IMR-90 (cell line): ENCODE results near the gene MGAT5B. TPM values are rescaled to one million over a fixed set of nuclear protein-coding genes. Genes with fewer than 3 reads are reported as not detected.

Experiments used
- ATAC-seq: fragments of 200-7000 bp; cut with Tn5 transposase; 2 replicates; pipeline ENCODE4 v1.9.1; 2020; ENCODE audit warnings: low read depth, mild to moderate bottlenecking, moderate library complexity
- BruUV-seq: library from RNA; stranded (reverse); fragments of 400-500 nt; replicated peaks from 2 replicates; lab custom pipeline; 2021; lab: Mats Ljungman, UMichigan
- CTCF ChIA-PET: fragments of 300-600 bp; formaldehyde crosslinking; extraction: SDS; loops from one replicate; lab custom pipeline; 2021; ENCODE audit warnings: antibody characterized with exemption; lab: Yijun Ruan, JAX
- POLR2A ChIA-PET: fragments of 300-600 bp; sonication (Branson Sonifier 250); formaldehyde crosslinking; loops from one replicate; lab custom pipeline; 2022; ENCODE audit warnings: antibody characterized with exemption; ENCODE audit not compliant: unreplicated experiment; lab: Charles Lee
- DNase-seq: peaks from one replicate; pipeline ENCODE4 v3.0.0; 2013
- H2AFZ ChIP-seq: replicated peaks from 2 replicates; pipeline ENCODE3; 2013; ENCODE audit warnings: low read length, mild to moderate bottlenecking; ENCODE audit not compliant: poor library complexity
- H2AK5ac ChIP-seq: 2 replicates; pipeline ENCODE4 v1.6.1; 2013; ENCODE audit warnings: low read depth, low read length, inconsistent platforms
- H2AK9ac ChIP-seq: replicated peaks from 2 replicates; pipeline ENCODE3; 2013; ENCODE audit warnings: mild to moderate bottlenecking, low read depth, low read length, moderate library complexity; ENCODE audit not compliant: poor library complexity
- H2BK120ac ChIP-seq: 2 replicates; pipeline ENCODE4 v1.6.1; 2013; ENCODE audit warnings: low read depth, low read length, inconsistent platforms
- H2BK15ac ChIP-seq: 3 replicates; pipeline ENCODE4 v1.6.1; 2013; ENCODE audit warnings: low read depth, low read length, inconsistent platforms
- H2BK20ac ChIP-seq: 2 replicates; pipeline ENCODE4 v1.6.1; 2013; ENCODE audit warnings: low read depth, mild to moderate bottlenecking, inconsistent platforms, low read length, moderate library complexity
- H2BK5ac ChIP-seq: 2 replicates; pipeline ENCODE4 v1.6.1; 2013; ENCODE audit warnings: mild to moderate bottlenecking, low read depth, low read length, inconsistent platforms; ENCODE audit not compliant: poor library complexity, severe bottlenecking
- H3K14ac ChIP-seq: replicated peaks from 2 replicates; pipeline ENCODE4 v1.6.1; 2013; ENCODE audit warnings: low read depth, low read length, inconsistent platforms
- H3K18ac ChIP-seq: 2 replicates; pipeline ENCODE4 v1.6.1; 2013; ENCODE audit warnings: low read depth, low read length, control low read depth
- H3K23ac ChIP-seq: 2 replicates; pipeline ENCODE4 v1.6.1; 2013; ENCODE audit warnings: low read depth, low read length, inconsistent platforms
- H3K27ac ChIP-seq: 2 replicates; pipeline ENCODE4 v1.5.1; 2013; ENCODE audit warnings: mild to moderate bottlenecking, control low read depth, low read length; ENCODE audit not compliant: insufficient read depth
- H3K27me3 ChIP-seq: 2 replicates; pipeline ENCODE4 v1.6.1; 2013; ENCODE audit warnings: low read length; ENCODE audit not compliant: control insufficient read depth, insufficient read depth
- H3K36me3 ChIP-seq: 2 replicates; pipeline ENCODE4 v1.6.1; 2013; ENCODE audit warnings: low read length, mixed read lengths; ENCODE audit not compliant: control insufficient read depth, insufficient read depth
- H3K4ac ChIP-seq: 2 replicates; pipeline ENCODE4 v1.6.1; 2013; ENCODE audit warnings: low read depth, low read length, inconsistent platforms
- H3K4me1 ChIP-seq: 2 replicates; pipeline ENCODE4 v1.6.1; 2013; ENCODE audit warnings: low read length, mixed read lengths; ENCODE audit not compliant: control insufficient read depth, insufficient read depth
- H3K4me2 ChIP-seq: 2 replicates; pipeline ENCODE4 v1.6.1; 2013; ENCODE audit warnings: low read depth, mild to moderate bottlenecking, control low read depth, low read length, moderate library complexity
- H3K4me3 ChIP-seq: 2 replicates; pipeline ENCODE4 v1.5.1; 2013; ENCODE audit warnings: low read depth, mild to moderate bottlenecking, control low read depth, low read length, moderate library complexity; ENCODE audit not compliant: insufficient read depth
- H3K56ac ChIP-seq: 2 replicates; pipeline ENCODE4 v1.6.1; 2013; ENCODE audit warnings: low read length, inconsistent platforms; ENCODE audit not compliant: insufficient read depth; ENCODE audit errors: extremely low read depth
- H3K79me1 ChIP-seq, 2 experiments: 2 replicates each; pipeline ENCODE4 v1.6.1; 2013; ENCODE audit warnings: low read length in 2 of 2, inconsistent platforms in 1 of 2, low read depth in 1 of 2
- H3K9ac ChIP-seq: 2 replicates; pipeline ENCODE4 v1.6.1; 2013; ENCODE audit warnings: low read depth, low read length, control low read depth
- H3K9me1 ChIP-seq: 2 replicates; pipeline ENCODE4 v1.6.1; 2013; ENCODE audit warnings: low read length, inconsistent platforms; ENCODE audit not compliant: insufficient read depth
- H3K9me3 ChIP-seq: 2 replicates; pipeline ENCODE4 v1.6.1; 2013; ENCODE audit warnings: low read length; ENCODE audit not compliant: control insufficient read depth, insufficient read depth
- H4K20me1 ChIP-seq: 2 replicates; pipeline ENCODE4 v1.6.1; 2013; ENCODE audit warnings: low read length, inconsistent platforms; ENCODE audit not compliant: insufficient read depth
- H4K5ac ChIP-seq: 2 replicates; pipeline ENCODE4 v1.6.1; 2013; ENCODE audit warnings: mild to moderate bottlenecking, low read depth, low read length, control low read depth
- H4K8ac ChIP-seq, 2 experiments: 2 replicates each; pipeline ENCODE4 v1.6.1; 2013; ENCODE audit warnings: low read depth in 2 of 2, low read length in 2 of 2, control low read depth in 1 of 2, inconsistent platforms in 1 of 2
- H4K91ac ChIP-seq: 2 replicates; pipeline ENCODE4 v1.6.1; 2013; ENCODE audit warnings: low read depth, low read length, inconsistent platforms; ENCODE audit not compliant: insufficient read depth
- FOS ChIP-seq: fragments of 150-350 bp; IDR thresholded peaks from 2 replicates; pipeline ENCODE4 v1.6.1; 2016; ENCODE audit warnings: low read depth, low read length
- MAFK ChIP-seq: IDR thresholded peaks from 2 replicates; pipeline ENCODE4 v1.6.1; 2012; ENCODE audit warnings: low read depth, low read length, improper control_type of control experiment
- RCOR1 ChIP-seq: IDR thresholded peaks from 2 replicates; pipeline ENCODE4 v1.6.1; 2012; ENCODE audit warnings: mild to moderate bottlenecking, low read length, improper control_type of control experiment; ENCODE audit not compliant: insufficient replicate concordance
- RFX5 ChIP-seq: IDR thresholded peaks from 2 replicates; pipeline ENCODE4 v1.8.0; 2012; ENCODE audit warnings: low read depth, mild to moderate bottlenecking, low read length, moderate library complexity
- WGBS, 2 experiments: methylation state at CpG; one replicate each; pipeline versions ENCODE4 v1.1.5 to v1.1.7; 2013; ENCODE audit warnings: missing lambda C conversion rate in 2 of 2; ENCODE audit not compliant: insufficient read length in 1 of 2; ENCODE audit errors: extremely low coverage in 2 of 2; 5-methylcytosine and 5-hydroxymethylcytosine counted together
- dilution Hi-C: fragments of 300-500 bp; cut with HindIII; formaldehyde crosslinking; loops from one replicate; pipeline ENCODE4 v1.14.3; 2018; ENCODE audit warnings: low sequenced_read_pairs; ENCODE audit not compliant: unreplicated experiment
- in situ Hi-C: fragments of 300-500 bp; cut with MboI; formaldehyde crosslinking; loops from 3 replicates; pipeline ENCODE4 v1.14.3; 2019; ENCODE audit warnings: low sequenced_read_pairs, inconsistent platforms, mixed read lengths
- intact Hi-C: fragments of 100-400 bp; cut with micrococcal nuclease; formaldehyde crosslinking; loops from 2 replicates; pipeline ENCODE4 v1.10.0; 2022
- polyA plus RNA-seq, 3 experiments: library from polyadenylated mRNA; depleted of rRNA; stranded (reverse); fragments of >200 nt; gene quantifications; 2 replicates each; pipeline ENCODE4 v1.2.3, GENCODE V29; 2012; ENCODE audit warnings: low replicate concordance in 1 of 3
- total RNA-seq: library from RNA; depleted of rRNA; stranded (reverse); fragments of >200 nt; gene quantifications from 2 replicates; pipeline ENCODE4 v1.2.3, GENCODE V29; 2012
- TF ChIP-seq, protein P1 (sequence below): conservative IDR thresholded peaks from 2 replicates; pipeline ENCODE4 v1.5.1; 2012; ENCODE audit warnings: mild to moderate bottlenecking, low read depth, low read length, improper control_type of control experiment
- TF ChIP-seq, protein P2 (sequence below): fragments of 150-350 bp; IDR thresholded peaks from 2 replicates; pipeline ENCODE4 v1.6.1; 2017; ENCODE audit warnings: mild to moderate bottlenecking, antibody characterized with exemption, low read length, low read depth

The MGAT5B gene
- total and polyA plus RNA-seq, 2 of the 4 experiments (the other 2 are of a cell fraction), result 0.54 to 2.0 TPM

DNA sequence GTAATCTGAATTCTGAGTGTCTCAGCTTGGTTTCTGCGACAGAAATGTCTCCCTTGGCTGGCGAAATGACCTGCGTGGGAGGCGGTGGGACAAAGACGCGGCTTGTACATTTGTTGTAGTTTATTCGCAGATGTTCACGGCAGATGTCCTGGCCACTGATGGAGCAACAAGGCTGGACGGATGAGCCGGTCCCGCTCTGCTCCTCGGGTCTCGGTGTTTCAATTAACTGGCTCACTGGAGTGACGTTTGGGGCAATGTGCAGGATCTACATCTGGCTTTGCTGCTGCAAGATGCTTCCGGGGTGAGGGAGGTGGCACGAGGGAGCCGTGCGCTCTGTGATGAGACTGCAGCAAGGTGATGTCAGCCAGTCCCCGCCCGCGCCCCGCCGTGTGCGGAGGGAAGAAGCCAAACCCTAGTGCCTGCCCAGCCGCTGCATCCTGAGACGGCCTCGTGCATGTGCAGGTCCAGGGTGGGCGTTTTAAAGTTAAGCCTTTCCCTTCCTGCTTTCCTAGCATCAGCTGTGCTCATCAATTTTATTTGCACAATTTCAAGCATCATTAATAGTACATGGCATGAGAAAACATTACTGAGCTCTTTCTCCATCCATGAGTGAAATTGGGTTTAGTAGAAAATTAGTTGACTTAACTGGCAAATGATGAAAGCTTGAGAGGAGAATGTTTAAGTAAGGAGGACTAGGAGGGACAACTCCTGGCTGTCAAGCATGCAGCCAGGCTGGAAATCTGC, 44.4 kb downstream of the MGAT5B start:
- Histone ChIP-seq H2AFZ (peak overlapping the region; percentile 33), H4K8ac (no peak overlapping the region), H4K91ac (no peak overlapping the region), H2BK15ac (no peak overlapping the region), H3K9me1 (peaks cover 5% of the 10 kb centered on the region; the same call in 1 of the 2 replicates), H3K56ac (no peak overlapping the region), H3K9me3 (no peaks in the 10 kb centered on the region; the same call in 1 of the 2 replicates), H3K27me3 (peaks cover 11% of the 10 kb centered on the region; the same call in 1 of the 2 replicates), H2BK20ac (no peak overlapping the region), H3K4me2 (no peak overlapping the region), H3K9ac (no peak overlapping the region), H2AK9ac (no peak overlapping the region), H3K4me3 (no peak overlapping the region), H3K14ac (no peak overlapping the region), H2BK120ac (no peak overlapping the region), H3K4ac (no peak overlapping the region), H2BK5ac (no peak overlapping the region), H3K23ac (no peak overlapping the region), H4K5ac (no peak overlapping the region), H3K36me3 (no peaks in the 10 kb centered on the region), H3K79me1 (no peaks in the 10 kb centered on the region), H4K20me1 (no peaks in the 10 kb centered on the region), H3K4me1 (no peaks in the 10 kb centered on the region), H3K27ac (no peak overlapping the region), H3K18ac (no peak overlapping the region), H2AK5ac (no peak overlapping the region)
- ChIA-PET POLR2A (no interaction called here), CTCF (no interaction called here)
- intact Hi-C loops (no loop called here), dilution Hi-C loops (no loop called here), in situ Hi-C loops (no loop called here)
- DNase-seq, result no peak
- no peak for TF ChIP-seq FOS
- no peak for TF ChIP-seq RFX5
- TF ChIP-seq RCOR1, result no peak
- TF ChIP-seq, protein P1, sequence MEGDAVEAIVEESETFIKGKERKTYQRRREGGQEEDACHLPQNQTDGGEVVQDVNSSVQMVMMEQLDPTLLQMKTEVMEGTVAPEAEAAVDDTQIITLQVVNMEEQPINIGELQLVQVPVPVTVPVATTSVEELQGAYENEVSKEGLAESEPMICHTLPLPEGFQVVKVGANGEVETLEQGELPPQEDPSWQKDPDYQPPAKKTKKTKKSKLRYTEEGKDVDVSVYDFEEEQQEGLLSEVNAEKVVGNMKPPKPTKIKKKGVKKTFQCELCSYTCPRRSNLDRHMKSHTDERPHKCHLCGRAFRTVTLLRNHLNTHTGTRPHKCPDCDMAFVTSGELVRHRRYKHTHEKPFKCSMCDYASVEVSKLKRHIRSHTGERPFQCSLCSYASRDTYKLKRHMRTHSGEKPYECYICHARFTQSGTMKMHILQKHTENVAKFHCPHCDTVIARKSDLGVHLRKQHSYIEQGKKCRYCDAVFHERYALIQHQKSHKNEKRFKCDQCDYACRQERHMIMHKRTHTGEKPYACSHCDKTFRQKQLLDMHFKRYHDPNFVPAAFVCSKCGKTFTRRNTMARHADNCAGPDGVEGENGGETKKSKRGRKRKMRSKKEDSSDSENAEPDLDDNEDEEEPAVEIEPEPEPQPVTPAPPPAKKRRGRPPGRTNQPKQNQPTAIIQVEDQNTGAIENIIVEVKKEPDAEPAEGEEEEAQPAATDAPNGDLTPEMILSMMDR, result no peak
- TF ChIP-seq, protein P2, sequence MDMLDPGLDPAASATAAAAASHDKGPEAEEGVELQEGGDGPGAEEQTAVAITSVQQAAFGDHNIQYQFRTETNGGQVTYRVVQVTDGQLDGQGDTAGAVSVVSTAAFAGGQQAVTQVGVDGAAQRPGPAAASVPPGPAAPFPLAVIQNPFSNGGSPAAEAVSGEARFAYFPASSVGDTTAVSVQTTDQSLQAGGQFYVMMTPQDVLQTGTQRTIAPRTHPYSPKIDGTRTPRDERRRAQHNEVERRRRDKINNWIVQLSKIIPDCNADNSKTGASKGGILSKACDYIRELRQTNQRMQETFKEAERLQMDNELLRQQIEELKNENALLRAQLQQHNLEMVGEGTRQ, result no peak
- no peak for TF ChIP-seq MAFK
- BruUV-seq, result no TSS peak
- no peak for ATAC-seq
- WGBS, 2 experiments, result 87% methylated on average over 17 of the region's 28 CpGs; no CpG with 5 or more reads in 1 of the 2 experiments
